Endothelial cell of umbilical vein (primary cell): ENCODE data around the gene VPS16.

Experiments used
- CTCF ChIP-seq, 2 donors: IDR thresholded peaks; 1 replicate in 1 of 2; 2 replicates in 1 of 2; pipeline ENCODE4 v1.5.1; 2011; ENCODE audit warnings: low read length in 2 of 2, mild to moderate bottlenecking in 2 of 2, moderate library complexity in 2 of 2, control low read depth in 1 of 2, inconsistent platforms in 1 of 2, low read depth in 1 of 2; ENCODE audit not compliant: insufficient read depth in 1 of 2; ENCODE audit errors: extremely low read depth in 1 of 2
- EZH2 ChIP-seq: IDR thresholded peaks from 2 replicates; pipeline ENCODE4 v1.6.1; 2012; ENCODE audit warnings: borderline replicate concordance, low read depth, mild to moderate bottlenecking, moderate library complexity, low read length, inconsistent platforms; ENCODE audit not compliant: severe bottlenecking
- FOS ChIP-seq: IDR thresholded peaks from 2 replicates; pipeline ENCODE4 v1.6.1; 2011; ENCODE audit warnings: mild to moderate bottlenecking, low read length, moderate library complexity, borderline replicate concordance; ENCODE audit not compliant: insufficient read depth
- GATA2 ChIP-seq: IDR thresholded peaks from 2 replicates; pipeline ENCODE4 v1.7.0; 2011; ENCODE audit warnings: low read depth, mild to moderate bottlenecking, moderate library complexity, mixed read lengths, low read length; ENCODE audit not compliant: insufficient read length, insufficient read depth
- JUN ChIP-seq: IDR thresholded peaks from 2 replicates; pipeline ENCODE4 v1.6.1; 2011; ENCODE audit warnings: borderline replicate concordance, low read depth; ENCODE audit not compliant: insufficient read length, insufficient read depth
- MYC ChIP-seq: IDR thresholded peaks from one replicate; pipeline ENCODE4 v1.6.1; 2011; ENCODE audit warnings: mild to moderate bottlenecking, low read depth, low read length
- POLR2A ChIP-seq: IDR thresholded peaks from 2 replicates; pipeline ENCODE4 v1.6.1; 2012; ENCODE audit warnings: low read depth, mild to moderate bottlenecking, control low read depth, low read length
- POLR2AphosphoS5 ChIP-seq: IDR thresholded peaks from 2 replicates; pipeline ENCODE4 v1.6.1; 2012; ENCODE audit warnings: low read depth, mild to moderate bottlenecking, control low read depth, low read length, moderate library complexity; ENCODE audit not compliant: insufficient read depth
- TF ChIP-seq, protein P1 (sequence below): IDR thresholded peaks from 2 replicates; pipeline ENCODE4 v1.6.1; 2011; ENCODE audit not compliant: insufficient read depth, insufficient read length

- TF ChIP-seq CTCF (IDR thresholded peaks at IDR 0.05; ENCODE audit: extremely low read depth in 1 of 2, insufficient read depth in 1 of 2, low read depth in 1 of 2, low read length in 2 of 2) (no peak), EZH2 (no peak), JUN (no peak), POLR2AphosphoS5 (no peak), MYC (no peak), FOS (no peak), POLR2A (no peak), GATA2 (no peak)
- TF ChIP-seq, protein P1, sequence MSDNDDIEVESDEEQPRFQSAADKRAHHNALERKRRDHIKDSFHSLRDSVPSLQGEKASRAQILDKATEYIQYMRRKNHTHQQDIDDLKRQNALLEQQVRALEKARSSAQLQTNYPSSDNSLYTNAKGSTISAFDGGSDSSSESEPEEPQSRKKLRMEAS = no peak
Measured at GRCh38 chr20:2836035-2836434, 4.5 kb upstream of the VPS16 start.
